Fibroblast of lung (primary cell): ENCODE data around the gene CORO7.

Source experiments
- EZH2 ChIP-seq: IDR thresholded peaks from 2 replicates; pipeline ENCODE4 v1.5.1; 2012; ENCODE audit warnings: low read length, control low read depth, mild to moderate bottlenecking; ENCODE audit errors: missing control alignments
- TF ChIP-seq, protein P1 (sequence below), 2 donors: IDR thresholded peaks in 1 of 2; conservative IDR thresholded peaks in 1 of 2; 1 replicate in 1 of 2; 2 replicates in 1 of 2; pipeline ENCODE4 v1.5.1; 2011 to 2012; ENCODE audit warnings: low read length in 2 of 2, control low read depth in 1 of 2, inconsistent platforms in 1 of 2, low read depth in 1 of 2, mild to moderate bottlenecking in 1 of 2

GRCh38 chr16:4319454-4320421 lies 96.7 kb downstream of the CORO7 start:
- TF ChIP-seq, protein P1, sequence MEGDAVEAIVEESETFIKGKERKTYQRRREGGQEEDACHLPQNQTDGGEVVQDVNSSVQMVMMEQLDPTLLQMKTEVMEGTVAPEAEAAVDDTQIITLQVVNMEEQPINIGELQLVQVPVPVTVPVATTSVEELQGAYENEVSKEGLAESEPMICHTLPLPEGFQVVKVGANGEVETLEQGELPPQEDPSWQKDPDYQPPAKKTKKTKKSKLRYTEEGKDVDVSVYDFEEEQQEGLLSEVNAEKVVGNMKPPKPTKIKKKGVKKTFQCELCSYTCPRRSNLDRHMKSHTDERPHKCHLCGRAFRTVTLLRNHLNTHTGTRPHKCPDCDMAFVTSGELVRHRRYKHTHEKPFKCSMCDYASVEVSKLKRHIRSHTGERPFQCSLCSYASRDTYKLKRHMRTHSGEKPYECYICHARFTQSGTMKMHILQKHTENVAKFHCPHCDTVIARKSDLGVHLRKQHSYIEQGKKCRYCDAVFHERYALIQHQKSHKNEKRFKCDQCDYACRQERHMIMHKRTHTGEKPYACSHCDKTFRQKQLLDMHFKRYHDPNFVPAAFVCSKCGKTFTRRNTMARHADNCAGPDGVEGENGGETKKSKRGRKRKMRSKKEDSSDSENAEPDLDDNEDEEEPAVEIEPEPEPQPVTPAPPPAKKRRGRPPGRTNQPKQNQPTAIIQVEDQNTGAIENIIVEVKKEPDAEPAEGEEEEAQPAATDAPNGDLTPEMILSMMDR (conservative IDR thresholded peaks at IDR 0.05 in 1 of 2, IDR thresholded peaks at IDR 0.05 in 1 of 2; ENCODE audit: low read depth in 1 of 2, low read length in 2 of 2): no peak
- TF ChIP-seq EZH2: no peak
